Upper lobe of left lung (tissue), 4 donors: ENCODE measurements around the gene CD1D.

ENCODE experiments used
- CTCF ChIP-seq, 6 experiments: fragments of 450-650 bp in 4 of 6; fragments of 200-600 bp in 2 of 6; sonication (generic) in 2 of 6; IDR thresholded peaks; one replicate each; pipeline ENCODE4 v1.5.1; 2016 to 2019; ENCODE audit warnings: antibody characterized with exemption in 6 of 6
- EP300 ChIP-seq, 4 donors: sonication (generic); formaldehyde crosslinking; IDR thresholded peaks; one replicate each; pipeline ENCODE4 v1.5.1; 2017; ENCODE audit warnings: antibody characterized with exemption in 4 of 4, control low read depth in 2 of 4
- POLR2A ChIP-seq, 4 donors: fragments of 450-650 bp; IDR thresholded peaks; one replicate each; pipeline ENCODE4 v1.5.1; 2016 to 2017; ENCODE audit warnings: antibody characterized with exemption in 4 of 4, mild to moderate bottlenecking in 2 of 4
- POLR2AphosphoS5 ChIP-seq, 2 donors: sonication (generic); formaldehyde crosslinking; IDR thresholded peaks; one replicate each; pipeline ENCODE4 v1.5.1; 2017; ENCODE audit warnings: antibody characterized with exemption in 2 of 2

DNA sequence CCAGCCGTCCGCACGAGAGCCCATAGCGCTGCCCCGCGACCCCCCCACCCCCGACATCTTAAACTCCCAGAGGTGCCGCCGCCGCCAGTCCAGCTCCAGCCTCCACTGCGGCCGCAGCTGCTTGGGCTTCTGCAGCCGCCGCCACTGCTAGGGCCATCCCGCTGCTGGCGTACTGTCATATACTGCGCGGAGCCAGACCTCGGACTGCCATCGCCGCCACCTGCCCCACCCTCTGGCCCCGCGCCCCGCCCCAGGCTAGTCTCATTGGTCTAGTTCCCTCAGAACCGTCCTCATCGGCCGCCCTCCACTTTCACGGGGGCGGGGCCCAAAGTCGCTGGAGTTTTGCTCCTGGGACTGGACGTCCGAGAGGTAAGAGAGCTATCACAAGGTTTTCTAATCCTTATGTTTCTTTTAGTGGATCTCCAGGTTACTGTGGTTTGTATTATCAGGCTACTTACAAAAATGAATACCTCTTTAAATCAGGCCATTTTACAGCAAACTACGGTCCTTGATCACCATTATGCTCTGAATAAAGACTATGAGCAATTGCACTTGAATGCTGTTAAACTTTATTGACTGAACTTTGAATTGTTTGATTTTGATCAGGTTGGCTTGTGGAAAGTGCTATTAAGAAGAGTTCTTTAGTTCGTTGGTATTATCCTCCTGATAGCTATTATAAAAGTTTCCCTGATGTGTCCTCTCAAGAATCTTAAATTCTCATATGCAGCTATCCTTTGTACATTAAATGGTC, 2.8 kb upstream of the CD1D start:
- TF ChIP-seq CTCF (IDR thresholded peaks at IDR 0.05) = no peak
- no peak for TF ChIP-seq POLR2AphosphoS5 (IDR thresholded peaks at IDR 0.05)
- no peak for TF ChIP-seq EP300 (IDR thresholded peaks at IDR 0.05)
- no peak for TF ChIP-seq POLR2A (IDR thresholded peaks at IDR 0.05)
